Lower lobe of right lung (tissue), 2 donors: ENCODE data around the gene KIF13A. TPM values are rescaled to one million over a fixed set of nuclear protein-coding genes. Genes with fewer than 3 reads are reported as not detected.

Experiments used
- ATAC-seq, 2 donors: fragments of 200-7000 bp; cut with Tn5 transposase; one replicate each; pipeline ENCODE4 v1.9.1; 2020 to 2022; ENCODE audit warnings: mild to moderate bottlenecking in 2 of 2, moderate library complexity in 2 of 2
- DNase-seq: peaks from one replicate; pipeline ENCODE4 v3.0.0-alpha.2; 2020
- H3K27ac ChIP-seq: fragments of 200-600 bp; one replicate; pipeline ENCODE4 v1.8.0; 2022
- H3K27me3 ChIP-seq: fragments of 200-600 bp; one replicate; pipeline ENCODE4 v1.8.0; 2022; ENCODE audit warnings: low read depth
- H3K36me3 ChIP-seq: fragments of 200-600 bp; one replicate; pipeline ENCODE4 v1.8.0; 2022; ENCODE audit warnings: mild to moderate bottlenecking
- H3K4me1 ChIP-seq: fragments of 200-600 bp; one replicate; pipeline ENCODE4 v1.8.0; 2022
- H3K4me3 ChIP-seq: fragments of 200-600 bp; one replicate; pipeline ENCODE4 v1.8.0; 2022; ENCODE audit warnings: mild to moderate bottlenecking
- H3K9me3 ChIP-seq: fragments of 200-600 bp; one replicate; pipeline ENCODE4 v1.8.0; 2022
- intact Hi-C: fragments of 100-400 bp; cut with DNase I; formaldehyde crosslinking; loops from one replicate; pipeline ENCODE4 v1.11.0; 2022
- total RNA-seq: library from RNA; stranded (reverse); fragmentation: NEBNext Ultra II Directional; extraction: Animal tissue kit (Norgen Biotek cat#: 25700); gene quantifications from one replicate; pipeline ENCODE4 v1.2.1, GENCODE V29; 2021
- TF ChIP-seq, protein P1 (sequence below): fragments of 200-600 bp; IDR thresholded peaks from one replicate; pipeline ENCODE4 v1.8.0; 2022; ENCODE audit warnings: antibody characterized with exemption, mild to moderate bottlenecking
- donor health status: DM: no; HTN: yes; CAD: no; lungs with severe emphysema.

Gene KIF13A
- total RNA-seq, 1 donor from 2014 or later = 55.2 TPM

DNA sequence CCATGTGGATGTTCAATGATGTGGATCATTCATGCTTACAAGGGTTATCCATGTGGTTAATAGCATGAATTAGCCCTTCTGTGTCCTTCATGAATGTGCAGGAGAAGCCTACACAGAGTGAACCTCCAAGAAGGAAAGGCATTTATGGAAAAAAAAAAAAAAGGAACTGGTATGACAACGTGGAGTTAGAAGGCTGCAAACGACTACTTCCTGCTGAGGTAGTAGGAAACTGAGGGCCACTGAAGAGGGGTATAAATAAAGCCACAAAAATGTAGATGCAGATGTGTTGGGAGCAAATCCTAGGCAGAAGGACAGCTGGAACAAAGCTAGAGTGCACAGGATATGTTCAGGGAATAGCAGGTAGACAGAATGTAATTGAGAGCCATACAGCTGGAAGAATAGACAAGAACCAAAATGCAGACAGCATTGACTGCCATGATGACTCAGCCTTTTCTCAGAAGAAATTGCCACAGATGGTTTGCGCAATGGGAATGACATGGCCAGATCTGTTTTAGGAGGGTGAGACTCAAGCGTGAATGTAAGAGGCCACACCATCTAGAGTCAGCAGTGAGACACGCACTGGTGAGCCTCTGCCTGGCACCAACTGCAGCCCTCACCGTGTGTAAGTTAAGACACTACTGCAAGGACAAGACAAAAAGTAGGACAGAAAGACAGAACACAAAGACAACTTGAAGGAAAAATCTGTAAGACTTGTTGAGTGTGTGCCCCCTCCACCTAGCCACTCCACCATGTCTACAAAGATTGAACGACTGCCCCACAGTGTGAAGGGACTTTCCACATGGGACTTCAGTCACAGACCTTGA lies 79.8 kb downstream of the KIF13A start:
- TF ChIP-seq, protein P1, sequence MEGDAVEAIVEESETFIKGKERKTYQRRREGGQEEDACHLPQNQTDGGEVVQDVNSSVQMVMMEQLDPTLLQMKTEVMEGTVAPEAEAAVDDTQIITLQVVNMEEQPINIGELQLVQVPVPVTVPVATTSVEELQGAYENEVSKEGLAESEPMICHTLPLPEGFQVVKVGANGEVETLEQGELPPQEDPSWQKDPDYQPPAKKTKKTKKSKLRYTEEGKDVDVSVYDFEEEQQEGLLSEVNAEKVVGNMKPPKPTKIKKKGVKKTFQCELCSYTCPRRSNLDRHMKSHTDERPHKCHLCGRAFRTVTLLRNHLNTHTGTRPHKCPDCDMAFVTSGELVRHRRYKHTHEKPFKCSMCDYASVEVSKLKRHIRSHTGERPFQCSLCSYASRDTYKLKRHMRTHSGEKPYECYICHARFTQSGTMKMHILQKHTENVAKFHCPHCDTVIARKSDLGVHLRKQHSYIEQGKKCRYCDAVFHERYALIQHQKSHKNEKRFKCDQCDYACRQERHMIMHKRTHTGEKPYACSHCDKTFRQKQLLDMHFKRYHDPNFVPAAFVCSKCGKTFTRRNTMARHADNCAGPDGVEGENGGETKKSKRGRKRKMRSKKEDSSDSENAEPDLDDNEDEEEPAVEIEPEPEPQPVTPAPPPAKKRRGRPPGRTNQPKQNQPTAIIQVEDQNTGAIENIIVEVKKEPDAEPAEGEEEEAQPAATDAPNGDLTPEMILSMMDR = no peak
- Histone ChIP-seq H3K27me3 (no peaks in the 10 kb centered on the region), H3K4me1 (peaks cover 60% of the 10 kb centered on the region), H3K9me3 (no peaks in the 10 kb centered on the region), H3K27ac (peak overlapping the region; percentile 29), H3K36me3 (no peaks in the 10 kb centered on the region), H3K4me3 (no peak overlapping the region)
- ATAC-seq (peak; percentile 91 to 92), DNase-seq (peak; percentile 68)
- intact Hi-C loops = no loop called here

DNA sequence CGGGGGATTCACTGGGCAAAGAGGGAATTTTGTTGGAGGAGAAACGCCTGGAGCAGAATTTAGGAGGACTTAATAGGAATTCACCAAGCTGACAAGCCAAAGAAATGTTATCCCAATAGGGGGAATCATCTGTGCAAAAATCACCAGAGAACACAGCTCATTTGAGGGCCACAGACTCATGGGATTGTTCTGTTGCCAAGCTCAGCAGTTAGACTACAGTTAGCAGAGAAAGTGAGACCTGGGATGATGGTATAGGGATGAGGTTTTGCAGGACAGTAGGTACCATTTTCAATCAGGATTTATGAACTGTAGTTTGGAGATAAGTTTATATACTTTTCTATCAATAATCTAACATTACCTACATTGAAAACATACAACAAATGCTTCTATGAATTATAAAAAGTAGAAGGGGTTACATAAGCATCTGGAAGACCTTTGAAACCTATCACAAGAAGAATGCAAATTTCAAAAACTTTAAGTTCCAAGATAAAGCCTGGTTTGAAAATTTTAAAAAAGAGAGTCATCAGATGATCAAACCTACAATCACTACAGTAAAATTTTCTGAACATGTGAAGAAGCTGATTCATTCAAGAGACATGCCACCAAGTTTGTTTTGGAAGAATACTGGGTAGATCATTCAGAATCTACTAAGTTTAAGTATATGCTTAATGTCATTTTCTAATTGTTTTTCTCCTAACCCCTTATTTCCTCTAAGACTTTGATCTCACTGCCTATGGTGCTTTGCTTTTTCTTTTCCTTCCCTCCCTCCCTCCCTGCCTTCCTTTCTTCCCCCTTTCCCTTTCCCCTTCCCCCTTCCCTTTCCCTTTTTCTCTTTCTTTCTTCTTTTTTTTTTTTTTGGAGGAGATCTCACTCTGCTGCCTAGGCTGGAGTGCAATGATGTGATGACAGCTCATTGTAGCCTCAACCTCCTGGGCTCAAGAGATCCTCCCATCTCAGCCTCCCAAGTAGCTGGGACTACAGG lies 81.5 kb downstream of the KIF13A start:
- no peak for DNase-seq
- intact Hi-C loops = no loop called here
- ATAC-seq = no peak
- Histone ChIP-seq H3K9me3 (no peaks in the 10 kb centered on the region), H3K4me1 (peaks cover 65% of the 10 kb centered on the region), H3K27me3 (no peaks in the 10 kb centered on the region), H3K27ac (no peak overlapping the region), H3K4me3 (no peak overlapping the region), H3K36me3 (no peaks in the 10 kb centered on the region)
- TF ChIP-seq, protein P1 = no peak

DNA sequence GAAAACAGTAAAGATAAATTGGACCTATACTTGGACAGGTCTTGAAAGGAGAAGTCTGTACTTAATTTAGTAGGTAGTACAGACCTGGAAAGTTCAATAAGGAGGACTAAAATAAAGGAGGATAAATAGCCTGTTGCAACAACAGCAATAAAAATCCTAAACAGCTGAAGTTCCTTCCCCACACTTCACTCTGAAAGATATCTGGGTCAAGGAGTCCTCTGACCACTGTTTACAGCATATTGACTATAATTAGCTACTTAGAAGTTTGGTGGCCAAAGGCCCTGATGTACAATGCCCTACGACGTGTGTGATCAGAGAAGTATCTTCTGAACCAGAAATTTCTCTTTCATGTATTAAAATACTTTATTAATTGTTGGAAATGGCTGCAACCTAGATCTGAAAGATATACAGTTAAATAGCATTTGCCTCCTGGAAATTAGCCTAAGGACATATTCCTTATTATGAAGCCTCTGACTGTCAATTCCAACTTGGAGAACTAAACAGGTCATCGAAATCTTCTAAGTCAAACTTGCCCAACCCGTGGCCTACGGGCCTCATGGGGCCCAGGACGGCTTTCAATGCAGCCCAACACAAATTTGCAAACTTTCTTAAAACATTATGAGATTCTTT lies 82.8 kb downstream of the KIF13A start:
- DNase-seq = no peak
- peak overlapping the region; percentile 55 for H3K27ac ChIP-seq
- H3K36me3 ChIP-seq = no peaks in the 10 kb centered on the region
- no peaks in the 10 kb centered on the region for H3K9me3 ChIP-seq
- no peaks in the 10 kb centered on the region for H3K27me3 ChIP-seq
- TF ChIP-seq, protein P1 = no peak
- H3K4me1 ChIP-seq = peaks cover 65% of the 10 kb centered on the region
- H3K4me3 ChIP-seq = no peak overlapping the region
- intact Hi-C loops = no loop called here
- ATAC-seq = peak; percentile 65 to 75

DNA sequence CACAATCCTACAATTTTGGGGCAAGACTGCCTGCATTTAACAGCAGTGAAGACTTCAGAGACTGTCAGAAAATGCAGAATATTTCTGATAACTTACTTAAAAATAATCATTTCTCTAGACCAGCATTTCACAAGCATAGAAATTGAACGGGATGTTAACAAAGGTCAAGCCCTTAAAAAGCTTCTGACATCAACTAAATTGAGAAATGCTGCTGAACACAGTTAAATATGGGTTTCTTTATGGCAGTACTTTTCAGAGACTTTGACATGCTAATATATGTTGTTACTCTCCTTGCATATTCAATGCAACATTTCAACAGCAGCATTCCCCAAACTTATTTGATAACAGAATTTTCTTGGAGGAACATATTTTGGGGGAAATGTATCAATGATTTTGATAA lies 84.5 kb downstream of the KIF13A start:
- ATAC-seq (no peak), DNase-seq (no peak)
- intact Hi-C loops = no loop called here

More for the DNA sequence above, 84.5 kb downstream of the KIF13A start:
- TF ChIP-seq, protein P1 = no peak
- Histone ChIP-seq H3K4me1 (peaks cover 55% of the 10 kb centered on the region), H3K4me3 (no peak overlapping the region), H3K27me3 (no peaks in the 10 kb centered on the region), H3K9me3 (no peaks in the 10 kb centered on the region), H3K27ac (no peak overlapping the region), H3K36me3 (no peaks in the 10 kb centered on the region)
